Spleen (tissue), 7 donors: ENCODE results near the gene PACRG.

ENCODE experiments used
- POLR2A ChIP-seq, 3 donors: fragments of 450-650 bp; IDR thresholded peaks; one replicate each; pipeline ENCODE4 v1.5.1; 2017; ENCODE audit warnings: antibody characterized with exemption in 3 of 3, mild to moderate bottlenecking in 1 of 3
- POLR2AphosphoS5 ChIP-seq, 3 donors: sonication (generic); formaldehyde crosslinking; IDR thresholded peaks; one replicate each; pipeline ENCODE4 v1.5.1; 2017; ENCODE audit warnings: antibody characterized with exemption in 3 of 3
- TF ChIP-seq, protein P1 (sequence below), 11 experiments: fragments of 200-600 bp in 7 of 11; fragments of 450-650 bp in 4 of 11; sonication (generic) in 4 of 11; IDR thresholded peaks in 8 of 11; conservative IDR thresholded peaks in 3 of 11; 1 replicate in 7 of 11; 2 replicates in 4 of 11; pipeline versions ENCODE4 v1.4.0 to v1.8.0; 2016 to 2021; ENCODE audit warnings: antibody characterized with exemption in 11 of 11, inconsistent platforms in 4 of 11, mild to moderate bottlenecking in 1 of 11
- donor health status: DM: no; HTN: no; CAD: no; lungs with moderate emphysema.
- donor health status: DM: no; HTN: no; CAD: no.
- donor health status: DM: no; HTN: no; CAD: no.

DNA sequence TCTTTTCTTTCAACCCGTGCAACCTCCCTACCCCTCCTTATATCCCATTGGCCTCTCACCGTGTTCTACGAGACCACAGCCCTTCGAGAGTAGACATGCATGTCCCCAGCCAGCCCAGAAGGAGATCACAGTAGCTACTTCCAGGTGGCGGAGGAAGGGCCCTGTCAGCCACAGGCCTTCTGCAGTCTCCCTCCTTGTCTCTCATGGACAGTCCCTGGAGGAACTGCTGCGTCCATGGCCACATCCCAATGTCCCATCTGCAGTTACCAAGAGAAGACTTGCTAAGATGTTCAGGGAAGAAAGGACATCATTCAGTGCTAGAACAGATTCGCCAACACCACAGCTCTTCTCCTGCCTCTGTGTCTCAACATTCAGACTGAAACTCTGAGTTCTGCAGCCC is 625.2 kb downstream of the PACRG start:
- no peak for TF ChIP-seq POLR2AphosphoS5 (IDR thresholded peaks at IDR 0.05)
- no peak for TF ChIP-seq POLR2A (IDR thresholded peaks at IDR 0.05)
- TF ChIP-seq, protein P1, sequence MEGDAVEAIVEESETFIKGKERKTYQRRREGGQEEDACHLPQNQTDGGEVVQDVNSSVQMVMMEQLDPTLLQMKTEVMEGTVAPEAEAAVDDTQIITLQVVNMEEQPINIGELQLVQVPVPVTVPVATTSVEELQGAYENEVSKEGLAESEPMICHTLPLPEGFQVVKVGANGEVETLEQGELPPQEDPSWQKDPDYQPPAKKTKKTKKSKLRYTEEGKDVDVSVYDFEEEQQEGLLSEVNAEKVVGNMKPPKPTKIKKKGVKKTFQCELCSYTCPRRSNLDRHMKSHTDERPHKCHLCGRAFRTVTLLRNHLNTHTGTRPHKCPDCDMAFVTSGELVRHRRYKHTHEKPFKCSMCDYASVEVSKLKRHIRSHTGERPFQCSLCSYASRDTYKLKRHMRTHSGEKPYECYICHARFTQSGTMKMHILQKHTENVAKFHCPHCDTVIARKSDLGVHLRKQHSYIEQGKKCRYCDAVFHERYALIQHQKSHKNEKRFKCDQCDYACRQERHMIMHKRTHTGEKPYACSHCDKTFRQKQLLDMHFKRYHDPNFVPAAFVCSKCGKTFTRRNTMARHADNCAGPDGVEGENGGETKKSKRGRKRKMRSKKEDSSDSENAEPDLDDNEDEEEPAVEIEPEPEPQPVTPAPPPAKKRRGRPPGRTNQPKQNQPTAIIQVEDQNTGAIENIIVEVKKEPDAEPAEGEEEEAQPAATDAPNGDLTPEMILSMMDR (IDR thresholded peaks at IDR 0.05 in 8 of 11, conservative IDR thresholded peaks at IDR 0.05 in 3 of 11): no peak
